Middle frontal gyrus (tissue), 1 donor: ENCODE results near the gene PRPSAP1.
"Not testable (repeated sequence)": the region's sequence is repeated elsewhere in the genome, so short reads cannot be mapped to it uniquely, and the experiment has no call there.

ENCODE experiments used
- DNase-seq: peaks from one replicate; pipeline ENCODE4 v3.0.0-alpha.2; 2015; ENCODE audit warnings: low spot score; ENCODE audit errors: extremely low spot score

Gene PRPSAP1

DNA sequence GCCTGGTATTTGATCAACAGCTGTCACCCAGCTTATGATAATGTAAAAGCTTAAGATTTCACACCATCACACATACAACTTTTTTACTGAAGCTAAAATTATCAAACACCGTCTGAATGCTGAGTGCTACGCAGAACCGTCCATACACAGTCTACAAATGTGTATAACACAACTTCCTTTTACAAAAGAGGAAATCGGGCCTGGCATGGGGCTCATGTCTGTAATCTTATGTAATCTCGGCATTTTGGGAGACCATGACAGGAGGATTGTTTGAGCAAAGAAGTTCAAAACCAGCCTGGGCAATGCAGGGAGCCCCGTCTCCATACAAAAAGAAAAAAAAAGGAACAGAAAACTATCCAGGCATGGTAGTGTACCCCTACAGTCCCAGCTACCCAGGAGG, 26.0 kb downstream of the PRPSAP1 start:
- no peak for DNase-seq

DNA sequence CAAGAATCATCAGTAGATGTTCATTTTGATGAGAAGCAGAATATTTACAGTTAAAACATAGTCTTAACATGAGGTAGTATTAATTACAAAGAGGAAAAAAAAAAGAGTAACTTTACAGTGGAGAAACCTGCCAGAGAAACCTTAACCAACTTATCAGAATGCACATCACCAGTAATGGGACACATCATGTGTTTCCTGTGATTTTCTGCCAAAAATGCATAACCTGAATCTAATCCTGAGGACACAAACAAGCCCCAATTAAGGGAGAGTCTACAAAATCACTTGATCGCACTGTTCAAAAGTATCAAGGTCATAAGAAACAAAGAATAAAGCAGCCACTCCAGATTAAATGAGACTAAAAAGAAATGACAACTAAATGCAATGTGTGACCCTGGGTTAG, 27.4 kb downstream of the PRPSAP1 start:
- DNase-seq = no peak

DNA sequence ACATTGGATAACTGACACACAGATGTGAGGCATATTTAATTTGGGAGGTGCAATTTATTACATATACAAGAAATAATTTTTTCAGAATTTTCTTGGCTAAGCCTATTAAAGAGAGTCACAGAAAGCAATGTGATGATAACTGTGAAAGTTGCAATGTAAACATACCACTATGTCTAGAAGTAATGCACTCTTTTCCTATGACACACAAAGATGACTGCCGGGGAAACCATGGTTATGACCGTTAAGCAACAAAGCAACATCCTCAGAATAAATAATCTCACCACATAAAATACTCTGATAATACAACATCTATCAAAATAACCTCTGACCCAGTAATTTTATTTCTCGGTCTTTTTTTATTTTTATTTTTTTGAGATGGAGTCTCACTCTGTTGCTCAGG, 35.1 kb downstream of the PRPSAP1 start:
- no peak for DNase-seq

DNA sequence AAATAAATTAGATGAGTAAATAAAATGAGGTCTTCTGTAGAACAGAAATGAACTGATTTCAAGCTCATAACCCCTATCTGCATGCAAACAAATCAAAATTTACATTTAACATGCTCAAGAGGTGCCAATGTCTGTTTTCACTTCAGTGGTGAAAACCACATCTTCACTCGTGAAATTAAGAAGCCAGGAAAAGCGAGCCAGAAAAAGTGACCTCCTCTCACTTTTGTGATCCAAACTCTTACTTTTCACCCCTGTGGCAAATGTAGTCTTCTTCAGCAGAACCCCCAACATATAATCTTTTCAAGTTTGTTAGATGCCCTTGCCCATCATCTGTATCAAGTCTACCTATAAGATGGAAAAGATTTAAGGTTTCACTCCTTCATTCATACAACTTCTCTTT, 36.2 kb downstream of the PRPSAP1 start:
- DNase-seq = no peak

DNA sequence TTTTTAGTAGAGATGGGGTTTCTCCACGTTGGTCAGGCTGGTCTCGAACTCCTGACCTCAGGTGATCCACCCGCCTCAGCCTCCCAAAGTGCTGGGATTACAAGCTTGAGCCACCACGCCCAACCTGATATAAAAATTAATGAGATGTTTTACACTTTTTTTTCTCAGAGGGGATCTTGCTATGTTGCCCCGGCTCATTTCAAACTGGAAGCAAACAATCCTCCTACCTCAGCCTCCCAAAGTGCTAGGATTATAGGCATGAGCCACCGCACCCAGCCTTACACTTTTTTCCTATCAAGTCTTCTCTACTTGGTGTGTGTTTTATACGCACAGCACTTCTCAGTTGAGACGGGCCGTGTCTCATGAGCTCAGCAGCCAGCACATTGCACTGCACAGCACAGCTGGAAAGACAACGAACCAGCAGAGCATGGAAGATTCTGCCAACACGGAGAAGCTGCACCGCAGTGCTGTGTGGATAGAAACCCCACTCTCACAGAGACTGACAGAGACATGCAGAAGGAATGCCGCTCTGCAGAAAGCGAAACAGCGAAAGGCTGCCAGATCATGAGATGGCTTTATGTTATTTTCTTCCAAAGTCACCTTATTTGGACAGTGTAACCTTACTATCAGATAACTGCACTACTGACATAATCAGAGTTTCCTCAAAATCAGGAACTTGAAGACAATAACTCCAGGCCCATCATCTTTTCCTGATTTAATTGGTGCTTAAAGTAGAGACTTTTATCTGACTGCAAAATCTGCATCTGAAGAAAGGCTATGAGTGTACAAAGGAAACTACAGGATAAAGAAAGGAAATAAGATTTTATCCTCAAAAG, 39.1 kb downstream of the PRPSAP1 start:
- DNase-seq = no peak

DNA sequence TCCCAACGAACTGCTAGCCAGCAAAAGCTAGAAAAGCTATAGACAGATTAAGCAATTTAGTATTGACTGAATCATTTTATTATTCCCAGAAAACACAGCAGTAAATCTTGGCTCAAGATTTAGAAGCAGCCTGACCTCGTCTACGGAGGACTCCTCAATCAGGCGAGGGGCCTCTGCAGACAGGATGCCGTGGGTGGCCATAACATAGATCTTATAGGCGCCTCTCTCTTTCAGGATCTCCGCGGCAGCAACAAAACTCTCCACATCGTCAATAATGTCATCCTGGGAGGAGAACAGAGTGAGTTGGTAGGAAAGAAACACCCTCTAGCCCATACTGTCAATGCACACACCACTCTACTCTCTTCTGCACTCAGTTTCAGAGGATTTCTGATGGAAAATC, 41.0 kb downstream of the PRPSAP1 start:
- no peak for DNase-seq

DNA sequence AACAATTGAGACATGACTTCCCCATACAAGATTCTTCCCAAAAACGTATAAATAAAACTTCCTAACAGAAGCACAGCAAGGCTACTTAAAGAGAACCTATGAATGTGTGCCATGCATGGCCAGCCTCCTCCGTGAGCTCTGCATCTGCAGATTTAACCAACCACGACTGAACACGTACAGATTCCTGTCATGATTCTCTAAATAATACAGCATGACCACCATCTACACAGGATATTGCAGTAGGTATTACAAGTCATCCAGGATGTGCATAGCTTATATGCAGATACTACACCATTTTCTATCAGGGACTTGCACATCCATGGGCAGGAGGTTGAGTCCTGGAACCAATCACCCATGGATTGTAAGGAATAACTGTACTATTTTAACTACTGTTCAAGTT, 44.3 kb downstream of the PRPSAP1 start:
- DNase-seq = no peak

DNA sequence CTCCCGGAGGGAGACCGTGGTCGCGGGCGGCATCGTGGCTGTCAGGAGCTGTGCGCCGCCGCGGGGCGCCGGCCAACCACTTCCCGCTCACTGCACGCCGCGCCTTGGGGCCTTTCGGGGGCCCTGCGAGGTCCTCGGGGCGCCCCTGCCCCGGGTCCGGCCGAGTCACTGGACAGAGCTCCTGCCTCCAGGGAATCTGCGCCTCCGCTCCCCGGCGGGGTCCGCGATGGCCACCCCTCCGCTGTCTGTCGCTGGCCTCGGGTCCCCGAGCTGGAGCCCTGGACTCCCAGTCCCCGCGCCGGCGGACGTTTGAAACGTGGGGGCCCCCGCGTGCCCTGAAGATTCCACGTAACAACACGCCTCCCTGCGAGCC, 45.8 kb downstream of the PRPSAP1 start, which contains the start of gene QRICH2:
Gene QRICH2 (minus strand): TSS at position 311 of the 373 bp plus-strand sequence. CDS start 278 bp downstream, at position 33.
- DNase-seq = no peak

DNA sequence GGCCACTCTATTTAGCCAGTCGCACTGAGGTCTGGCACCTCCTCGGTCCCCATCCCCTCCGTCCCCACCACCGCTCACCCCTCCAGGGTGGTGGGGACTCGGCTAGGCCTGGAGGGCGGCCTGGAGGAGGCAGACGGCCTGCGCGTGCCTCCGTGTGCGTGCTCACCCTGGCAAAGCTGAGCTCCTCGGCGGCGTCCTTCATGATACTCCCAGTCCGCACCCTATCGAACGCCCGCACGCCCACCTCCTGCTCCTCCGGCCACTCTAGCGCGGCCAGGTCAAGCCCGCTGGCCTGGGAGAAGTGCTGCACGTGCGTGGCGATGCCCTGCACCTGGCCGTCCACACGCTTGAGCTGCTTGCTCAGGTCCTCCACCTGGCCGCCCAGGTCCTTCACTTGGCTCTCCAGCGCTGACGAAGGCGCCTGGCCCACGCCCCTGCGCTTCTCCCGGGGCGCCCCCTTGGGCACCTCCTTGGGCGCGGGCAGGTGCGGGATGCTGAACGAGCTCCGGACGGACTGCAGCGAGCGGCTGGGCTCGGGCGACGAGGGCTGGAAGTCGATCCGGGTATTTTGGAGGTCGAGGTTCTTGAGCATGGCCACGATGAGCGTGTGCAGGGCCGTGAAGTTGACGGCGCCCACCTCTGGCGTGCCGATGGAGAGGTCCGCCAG, 46.3 kb downstream of the PRPSAP1 start:
- no peak for DNase-seq

DNA sequence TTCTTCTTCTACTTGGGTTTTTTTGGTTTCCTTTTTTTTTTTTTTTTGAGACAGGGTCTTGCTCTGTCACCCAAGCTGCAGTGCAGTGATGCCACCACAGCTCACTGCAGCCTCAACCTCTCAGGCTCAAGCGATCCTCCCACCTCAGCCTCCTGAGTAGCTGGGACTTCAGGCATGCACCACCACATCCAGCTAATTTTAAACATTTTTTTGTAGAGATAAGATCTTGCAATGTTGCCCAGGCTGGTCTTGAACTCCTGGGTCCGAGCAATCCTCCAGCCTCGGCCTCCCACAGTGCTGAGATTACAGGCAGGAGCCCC, 48.6 kb downstream of the PRPSAP1 start:
- not testable (repeated sequence) for DNase-seq

DNA sequence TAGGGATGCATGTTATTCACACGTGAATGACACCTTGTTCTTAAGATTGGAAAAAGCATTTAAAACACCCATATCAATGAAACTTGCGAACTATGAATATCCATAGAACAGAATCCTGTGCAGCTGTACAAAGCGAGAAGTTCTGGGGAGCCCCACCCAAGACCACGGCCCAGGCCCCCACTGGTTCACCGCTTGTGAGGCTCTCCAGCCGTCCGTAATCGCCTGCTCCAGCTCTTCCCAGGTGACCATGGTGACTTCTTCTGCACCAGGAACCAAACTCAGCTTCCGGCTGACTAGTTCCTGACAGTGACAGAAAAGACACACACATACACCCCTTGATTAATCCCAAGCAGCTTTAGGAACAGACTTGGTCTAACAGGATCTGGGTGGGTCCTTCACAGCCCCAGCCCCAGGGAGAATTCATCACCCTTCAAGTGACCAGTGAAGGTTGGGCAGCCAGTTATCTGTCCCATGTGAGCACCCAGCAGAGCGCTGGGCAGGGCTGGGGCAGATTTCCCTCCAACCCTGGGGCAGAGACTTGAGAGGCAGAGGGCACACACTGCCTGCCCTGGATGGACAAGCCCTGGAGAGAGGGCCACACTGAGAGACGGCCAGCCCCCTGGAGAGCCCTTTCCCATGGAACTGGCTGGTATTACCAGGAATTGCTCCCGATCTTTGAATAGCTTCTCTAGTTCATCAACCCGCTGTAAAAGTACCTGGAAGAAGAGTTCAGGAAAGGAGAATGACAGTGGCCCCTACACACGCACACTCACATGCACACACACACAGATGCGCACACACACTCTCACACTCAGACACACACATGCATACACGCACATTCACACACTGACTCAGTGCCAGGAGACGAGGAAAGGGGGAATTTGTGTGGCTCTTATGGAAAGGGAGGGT, 49.2 kb downstream of the PRPSAP1 start:
- DNase-seq = no peak

DNA sequence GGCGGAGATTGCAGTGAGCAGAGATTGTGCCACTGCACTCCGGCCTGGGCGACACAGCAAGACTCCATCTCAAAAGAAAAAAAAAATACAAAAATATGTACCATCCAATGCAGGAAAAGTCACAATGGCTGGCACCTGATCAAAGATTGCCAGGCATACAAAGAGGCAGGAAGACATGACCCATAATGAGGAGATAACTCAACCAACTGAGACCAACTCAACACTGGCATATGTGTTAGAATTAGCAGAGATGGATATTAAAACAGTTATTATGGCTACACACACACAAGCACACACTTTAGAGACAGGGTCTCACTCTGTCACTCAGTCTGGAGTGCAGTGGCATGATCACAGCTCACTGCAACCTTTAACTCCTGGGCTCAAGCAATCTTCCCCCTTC, 56.3 kb downstream of the PRPSAP1 start:
- DNase-seq = no peak

DNA sequence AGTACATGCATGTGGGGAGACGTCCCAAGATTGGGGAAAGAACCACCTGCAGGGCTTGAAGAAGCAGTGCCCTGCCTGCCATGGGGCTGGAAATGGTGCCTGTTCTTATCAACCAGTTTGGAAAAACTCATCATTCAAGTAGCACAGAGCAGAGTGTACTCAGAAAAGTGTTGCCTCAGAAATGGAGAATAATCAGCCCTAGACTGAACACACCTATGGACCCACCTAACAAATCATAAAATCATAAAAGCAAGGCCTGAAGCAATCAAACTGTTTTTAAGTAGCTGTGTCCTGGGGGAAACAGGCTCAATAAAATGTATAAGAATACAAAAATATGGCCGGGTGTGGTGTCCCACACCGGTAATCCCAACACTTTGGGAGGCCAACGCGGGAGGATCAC, 56.8 kb downstream of the PRPSAP1 start:
- DNase-seq = no peak

DNA sequence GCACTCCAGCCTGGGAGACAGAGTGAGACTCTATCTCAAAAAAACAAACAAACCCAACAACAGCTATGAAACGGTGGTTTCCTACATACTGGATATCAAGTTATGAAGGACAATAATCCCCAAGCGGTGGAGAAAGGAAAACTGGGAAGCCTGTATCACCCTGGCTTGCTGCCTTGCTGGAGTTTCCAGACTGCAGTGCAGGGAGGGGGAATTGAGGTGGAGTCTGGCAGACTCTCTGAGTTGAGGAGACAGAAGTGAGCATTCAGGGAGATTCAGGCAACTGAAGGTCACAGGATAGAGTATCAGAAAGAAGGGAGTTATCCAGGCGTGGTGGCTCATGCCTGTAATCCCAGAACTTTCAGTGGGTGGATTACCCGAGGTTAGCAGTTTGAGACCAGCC, 57.5 kb downstream of the PRPSAP1 start:
- no peak for DNase-seq

DNA sequence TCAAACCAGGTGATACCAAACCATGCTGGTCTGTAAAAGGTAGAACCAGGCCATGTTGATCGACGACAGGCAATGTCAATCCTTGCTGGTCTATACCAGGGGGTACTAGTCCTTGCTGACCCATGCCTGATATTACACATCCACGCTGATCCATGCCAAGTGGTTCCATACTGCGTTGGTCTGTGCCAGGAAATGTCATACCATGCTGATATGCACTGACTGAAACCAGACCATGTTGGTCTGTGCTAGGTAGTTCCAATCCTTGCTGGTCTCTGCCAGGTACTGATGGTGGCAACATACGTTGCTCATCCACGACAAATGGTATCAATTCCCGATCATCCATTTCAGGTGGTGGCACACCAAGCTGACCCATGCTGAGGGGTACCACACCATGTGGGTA, 60.6 kb downstream of the PRPSAP1 start:
- DNase-seq = no peak

DNA sequence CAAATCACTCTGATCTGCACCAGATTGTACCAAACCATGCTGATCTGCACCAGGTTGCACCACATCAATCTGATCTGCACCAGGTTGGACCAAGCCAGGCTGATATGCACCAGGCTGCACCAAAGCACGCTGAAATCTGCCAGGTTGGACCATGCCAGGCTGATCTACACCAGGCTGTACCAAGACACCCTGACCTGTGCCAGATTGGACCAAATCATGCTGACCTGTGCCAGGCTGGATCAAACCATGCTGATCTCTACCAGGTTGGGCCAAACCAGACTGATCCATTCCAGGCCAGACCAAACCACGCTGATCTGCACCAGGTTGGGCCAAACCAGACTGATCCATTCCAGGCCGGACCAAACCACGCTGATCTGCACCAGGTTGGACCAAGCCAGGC, 61.1 kb downstream of the PRPSAP1 start:
- DNase-seq = no peak

DNA sequence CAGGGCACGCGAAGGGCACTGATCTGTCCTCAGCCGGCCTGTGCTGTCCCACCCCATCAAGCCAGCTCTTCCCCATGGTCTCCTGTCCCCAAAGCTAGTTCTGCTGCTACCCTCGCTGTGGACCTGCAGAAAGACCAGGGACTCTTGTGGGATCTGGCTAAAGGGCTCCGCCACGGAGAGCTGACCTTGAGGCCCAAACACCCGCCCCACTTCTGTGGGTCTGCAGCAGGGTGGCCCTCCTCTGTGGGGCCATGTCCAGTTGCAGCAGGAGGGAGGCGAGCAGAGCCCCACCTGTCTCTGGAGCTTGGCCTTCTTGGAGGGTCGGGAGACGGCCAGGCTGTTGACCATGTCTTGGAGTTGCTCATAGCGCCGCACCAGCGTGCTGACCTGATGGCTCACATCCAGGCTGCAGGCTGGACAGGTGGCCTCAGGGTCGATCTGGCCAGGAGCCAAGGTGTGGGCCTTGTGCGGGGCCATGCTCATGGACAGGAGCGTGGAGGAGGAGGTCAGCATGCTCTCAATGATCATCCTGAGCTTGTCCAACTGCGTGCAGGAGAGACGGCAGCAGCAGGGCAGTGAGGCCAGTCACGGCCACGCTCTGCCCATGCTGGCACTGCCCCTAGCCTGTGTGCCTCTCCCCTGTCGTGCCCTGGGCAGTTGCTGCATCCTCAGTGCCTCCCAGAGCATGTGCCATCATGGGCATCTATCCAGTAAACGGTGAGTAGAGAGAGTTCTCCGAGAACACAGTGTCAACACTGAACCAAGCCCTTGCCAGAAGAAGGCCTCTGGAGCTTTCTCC, 71.9 kb downstream of the PRPSAP1 start:
- DNase-seq = no peak

DNA sequence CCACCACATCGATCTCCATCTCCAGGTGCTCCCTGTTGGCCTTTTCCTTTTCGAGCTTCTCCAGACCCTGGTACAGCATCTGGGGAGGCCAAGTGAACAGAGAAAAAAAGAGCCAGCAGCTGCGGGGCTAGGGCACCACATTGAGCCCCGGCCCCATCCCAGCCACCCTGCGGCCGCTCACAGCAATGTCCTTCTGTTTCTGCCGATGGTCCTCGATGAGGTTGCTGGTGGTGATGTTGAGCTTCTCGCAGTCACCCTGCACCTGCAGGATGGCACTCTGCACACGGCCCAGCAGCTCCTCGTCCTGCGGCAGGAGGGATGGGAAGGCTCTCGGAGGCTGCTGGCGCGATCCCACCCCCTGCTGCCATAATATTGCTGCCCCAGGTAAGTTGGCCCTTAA, 73.1 kb downstream of the PRPSAP1 start:
- no peak for DNase-seq

DNA sequence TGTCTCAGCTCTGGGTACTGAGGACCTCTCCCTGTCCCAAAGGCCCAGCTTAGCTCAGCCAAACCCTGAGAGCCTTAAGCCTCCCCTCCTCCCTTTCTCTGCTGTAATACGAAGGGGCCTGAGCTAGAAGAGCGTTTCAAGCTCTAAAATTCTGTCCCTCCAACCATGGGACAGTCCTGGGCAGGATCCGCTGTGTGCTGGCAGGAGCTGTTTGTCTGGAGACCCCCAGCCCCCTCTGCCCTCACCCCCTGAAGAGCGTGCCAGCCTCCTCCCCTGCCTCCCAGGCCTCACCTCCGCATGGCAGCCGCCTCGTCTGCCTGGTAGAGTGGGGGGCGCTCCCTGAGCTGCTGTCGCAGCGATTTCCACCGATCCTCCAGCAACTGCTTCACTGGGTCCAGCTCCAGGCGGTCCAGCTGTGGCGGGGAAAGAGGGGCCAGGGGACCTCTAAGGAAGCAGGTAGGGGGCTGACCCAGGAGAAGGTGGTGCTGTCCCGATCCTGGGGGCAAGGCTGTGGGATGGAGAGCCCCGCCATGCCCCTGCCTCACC, 73.9 kb downstream of the PRPSAP1 start:
- DNase-seq = no peak

DNA sequence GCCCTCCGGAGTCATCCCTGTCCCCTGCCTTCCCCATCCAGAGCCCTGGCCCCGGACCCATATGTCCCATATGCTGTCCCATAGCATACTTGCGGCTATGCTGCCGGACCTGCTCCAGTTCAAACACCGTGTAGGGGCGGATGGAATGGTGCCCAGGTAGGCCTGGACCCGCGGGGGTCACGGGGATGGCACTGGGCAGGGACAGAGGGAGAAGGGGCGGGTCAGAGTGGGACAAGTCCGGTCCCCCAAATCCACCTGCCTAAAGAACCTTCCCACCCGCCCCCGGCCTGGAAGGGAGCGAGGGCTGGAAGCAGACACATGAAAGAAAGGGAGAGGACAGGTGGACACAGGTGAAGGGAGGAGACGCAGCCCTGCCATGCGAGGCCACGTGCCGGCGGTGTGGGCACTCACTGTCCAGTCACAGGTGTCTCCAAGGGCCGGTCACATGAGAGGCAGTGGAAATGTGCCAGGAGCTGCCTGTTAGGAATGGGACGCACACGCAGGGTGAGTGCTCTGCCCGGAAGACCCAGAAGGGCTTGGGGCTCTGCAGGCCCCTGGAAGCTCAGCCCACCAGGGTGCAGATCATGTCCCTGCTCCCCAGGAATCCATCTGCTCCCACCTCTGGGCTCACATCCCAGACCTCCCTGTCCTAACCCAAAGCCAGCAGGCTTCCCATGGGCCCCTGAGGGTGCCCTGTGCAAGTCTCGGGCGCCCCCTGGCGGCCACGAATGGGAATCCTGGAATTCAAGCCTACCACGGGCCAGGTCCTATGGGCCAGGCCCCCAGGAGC, 74.6 kb downstream of the PRPSAP1 start:
- peak; percentile 62 for DNase-seq
